ENCODE measurements around the gene OPCML.

DNA sequence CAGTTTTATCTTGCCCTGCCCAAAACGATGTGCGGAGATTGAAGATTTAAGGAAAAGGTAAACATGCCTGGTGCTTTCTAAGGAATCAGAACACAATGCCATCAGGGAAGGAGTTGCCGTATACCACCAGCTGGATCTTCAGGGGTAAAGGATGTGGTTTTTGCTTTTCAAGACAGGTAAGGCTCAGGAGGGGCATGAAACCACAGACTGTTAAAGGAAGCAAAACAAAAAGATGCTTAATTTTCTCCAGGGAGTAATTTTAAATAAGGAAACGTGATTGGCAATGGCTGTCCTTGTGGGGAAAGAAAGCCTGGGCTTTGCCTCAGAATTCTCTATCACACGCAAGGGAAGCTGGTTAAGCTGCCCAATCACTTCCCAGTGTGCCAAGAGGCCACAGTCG lies 655.6 kb downstream of the OPCML start:
- TF ChIP-seq, protein P1, sequence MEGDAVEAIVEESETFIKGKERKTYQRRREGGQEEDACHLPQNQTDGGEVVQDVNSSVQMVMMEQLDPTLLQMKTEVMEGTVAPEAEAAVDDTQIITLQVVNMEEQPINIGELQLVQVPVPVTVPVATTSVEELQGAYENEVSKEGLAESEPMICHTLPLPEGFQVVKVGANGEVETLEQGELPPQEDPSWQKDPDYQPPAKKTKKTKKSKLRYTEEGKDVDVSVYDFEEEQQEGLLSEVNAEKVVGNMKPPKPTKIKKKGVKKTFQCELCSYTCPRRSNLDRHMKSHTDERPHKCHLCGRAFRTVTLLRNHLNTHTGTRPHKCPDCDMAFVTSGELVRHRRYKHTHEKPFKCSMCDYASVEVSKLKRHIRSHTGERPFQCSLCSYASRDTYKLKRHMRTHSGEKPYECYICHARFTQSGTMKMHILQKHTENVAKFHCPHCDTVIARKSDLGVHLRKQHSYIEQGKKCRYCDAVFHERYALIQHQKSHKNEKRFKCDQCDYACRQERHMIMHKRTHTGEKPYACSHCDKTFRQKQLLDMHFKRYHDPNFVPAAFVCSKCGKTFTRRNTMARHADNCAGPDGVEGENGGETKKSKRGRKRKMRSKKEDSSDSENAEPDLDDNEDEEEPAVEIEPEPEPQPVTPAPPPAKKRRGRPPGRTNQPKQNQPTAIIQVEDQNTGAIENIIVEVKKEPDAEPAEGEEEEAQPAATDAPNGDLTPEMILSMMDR (IDR thresholded peaks at IDR 0.05; ENCODE audit: low read depth, low read length, missing input control) = no peak
- TF ChIP-seq HNF4G (IDR thresholded peaks at IDR 0.05) = no peak
